ENCODE measurements around the gene SERTAD4. TPM values are rescaled to one million over a fixed set of nuclear protein-coding genes. Genes with fewer than 3 reads are reported as not detected.

The SERTAD4 gene
- total RNA-seq, 2 donors from 2014 or later, result 4.2 to 4.6 TPM

DNA sequence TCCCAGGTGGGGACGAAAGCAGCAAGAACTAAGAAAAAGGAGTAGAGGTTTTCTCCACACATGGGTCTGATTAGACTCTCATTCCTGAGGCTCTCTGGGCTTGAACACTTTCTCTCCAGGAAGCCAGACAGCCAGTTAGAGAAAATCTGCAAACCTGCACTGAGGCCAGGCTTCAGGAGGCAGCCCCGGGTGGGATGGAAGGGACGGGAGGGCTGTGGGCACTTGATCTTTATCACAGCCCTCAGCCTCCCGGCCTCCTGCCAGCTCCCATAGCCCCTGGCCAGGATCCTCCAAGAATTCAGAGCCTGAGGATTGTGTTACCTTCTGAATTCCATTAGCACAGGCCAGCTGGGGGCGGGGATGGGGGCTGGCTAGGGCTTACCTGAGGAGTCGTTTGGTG, 40.1 kb downstream of the SERTAD4 start:
- Histone ChIP-seq H3K4me1 (no peaks in the 10 kb centered on the region), H3K9ac (ENCODE audit: low read depth in 2 of 2, low read length in 2 of 2) (no peak overlapping the region), H3K36me3 (no peaks in the 10 kb centered on the region), H3K4me3 (no peak overlapping the region), H3K27ac (no peak overlapping the region), H3K27me3 (no peaks in the 10 kb centered on the region), H3K9me3 (no peaks in the 10 kb centered on the region)
- TF ChIP-seq, protein P1, sequence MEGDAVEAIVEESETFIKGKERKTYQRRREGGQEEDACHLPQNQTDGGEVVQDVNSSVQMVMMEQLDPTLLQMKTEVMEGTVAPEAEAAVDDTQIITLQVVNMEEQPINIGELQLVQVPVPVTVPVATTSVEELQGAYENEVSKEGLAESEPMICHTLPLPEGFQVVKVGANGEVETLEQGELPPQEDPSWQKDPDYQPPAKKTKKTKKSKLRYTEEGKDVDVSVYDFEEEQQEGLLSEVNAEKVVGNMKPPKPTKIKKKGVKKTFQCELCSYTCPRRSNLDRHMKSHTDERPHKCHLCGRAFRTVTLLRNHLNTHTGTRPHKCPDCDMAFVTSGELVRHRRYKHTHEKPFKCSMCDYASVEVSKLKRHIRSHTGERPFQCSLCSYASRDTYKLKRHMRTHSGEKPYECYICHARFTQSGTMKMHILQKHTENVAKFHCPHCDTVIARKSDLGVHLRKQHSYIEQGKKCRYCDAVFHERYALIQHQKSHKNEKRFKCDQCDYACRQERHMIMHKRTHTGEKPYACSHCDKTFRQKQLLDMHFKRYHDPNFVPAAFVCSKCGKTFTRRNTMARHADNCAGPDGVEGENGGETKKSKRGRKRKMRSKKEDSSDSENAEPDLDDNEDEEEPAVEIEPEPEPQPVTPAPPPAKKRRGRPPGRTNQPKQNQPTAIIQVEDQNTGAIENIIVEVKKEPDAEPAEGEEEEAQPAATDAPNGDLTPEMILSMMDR (IDR thresholded peaks at IDR 0.05), result no peak
- DNase-seq, result no peak
- intact Hi-C loops (cut with DNase I), result no loop called here

- Histone ChIP-seq H3K4me3 (no peak overlapping the region), H3K27me3 (no peaks in the 10 kb centered on the region), H3K36me3 (no peaks in the 10 kb centered on the region), H3K27ac (no peak overlapping the region), H3K9me3 (no peaks in the 10 kb centered on the region), H3K9ac (ENCODE audit: low read depth in 2 of 2, low read length in 2 of 2) (no peak overlapping the region), H3K4me1 (no peaks in the 10 kb centered on the region)
- TF ChIP-seq, protein P1 (IDR thresholded peaks at IDR 0.05), result no peak
- intact Hi-C loops (cut with DNase I), result no loop called here
- DNase-seq, result no peak
Measured at GRCh38 chr1:210280221-210280620, 47.6 kb downstream of the SERTAD4 start.

GRCh38 chr1:210288116-210288515, 55.5 kb downstream of the SERTAD4 start:
- Histone ChIP-seq H3K4me1 (no peaks in the 10 kb centered on the region), H3K27ac (no peak overlapping the region), H3K4me3 (no peak overlapping the region), H3K9me3 (no peaks in the 10 kb centered on the region), H3K27me3 (no peaks in the 10 kb centered on the region), H3K36me3 (no peaks in the 10 kb centered on the region), H3K9ac (ENCODE audit: low read depth in 2 of 2, low read length in 2 of 2) (no peak overlapping the region)
- no peak for DNase-seq
- TF ChIP-seq, protein P1 (IDR thresholded peaks at IDR 0.05), result no peak
- intact Hi-C loops (cut with DNase I), result no loop called here

DNA sequence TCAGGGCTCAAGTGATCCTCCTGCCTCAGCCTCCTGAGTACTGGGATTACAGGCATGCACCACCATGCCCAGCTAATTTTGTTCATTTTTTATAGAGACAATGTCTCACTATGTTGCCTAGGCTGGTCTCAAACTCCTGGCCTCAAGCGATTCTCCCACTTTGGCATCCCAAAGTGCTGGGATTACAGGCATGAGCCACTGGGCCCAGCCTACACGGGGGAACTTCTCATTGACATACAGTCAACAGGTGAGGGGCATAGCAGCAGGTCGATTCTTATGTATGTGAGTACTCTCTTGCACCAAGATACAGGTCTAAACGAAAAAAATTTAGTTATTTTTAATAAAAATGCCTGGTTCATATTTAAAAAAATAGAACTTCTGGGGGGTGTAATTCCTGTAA, 56.7 kb downstream of the SERTAD4 start:
- TF ChIP-seq, protein P1 (IDR thresholded peaks at IDR 0.05), result no peak
- no peaks in the 10 kb centered on the region for H3K36me3 ChIP-seq
- no peak overlapping the region for H3K27ac ChIP-seq
- no peaks in the 10 kb centered on the region for H3K27me3 ChIP-seq
- intact Hi-C loops (cut with DNase I), result no loop called here
- no peaks in the 10 kb centered on the region for H3K9me3 ChIP-seq
- no peaks in the 10 kb centered on the region for H3K4me1 ChIP-seq
- H3K9ac ChIP-seq (ENCODE audit: low read depth in 2 of 2, low read length in 2 of 2), result no peak overlapping the region
- no peak for DNase-seq
- H3K4me3 ChIP-seq, result no peak overlapping the region

DNA sequence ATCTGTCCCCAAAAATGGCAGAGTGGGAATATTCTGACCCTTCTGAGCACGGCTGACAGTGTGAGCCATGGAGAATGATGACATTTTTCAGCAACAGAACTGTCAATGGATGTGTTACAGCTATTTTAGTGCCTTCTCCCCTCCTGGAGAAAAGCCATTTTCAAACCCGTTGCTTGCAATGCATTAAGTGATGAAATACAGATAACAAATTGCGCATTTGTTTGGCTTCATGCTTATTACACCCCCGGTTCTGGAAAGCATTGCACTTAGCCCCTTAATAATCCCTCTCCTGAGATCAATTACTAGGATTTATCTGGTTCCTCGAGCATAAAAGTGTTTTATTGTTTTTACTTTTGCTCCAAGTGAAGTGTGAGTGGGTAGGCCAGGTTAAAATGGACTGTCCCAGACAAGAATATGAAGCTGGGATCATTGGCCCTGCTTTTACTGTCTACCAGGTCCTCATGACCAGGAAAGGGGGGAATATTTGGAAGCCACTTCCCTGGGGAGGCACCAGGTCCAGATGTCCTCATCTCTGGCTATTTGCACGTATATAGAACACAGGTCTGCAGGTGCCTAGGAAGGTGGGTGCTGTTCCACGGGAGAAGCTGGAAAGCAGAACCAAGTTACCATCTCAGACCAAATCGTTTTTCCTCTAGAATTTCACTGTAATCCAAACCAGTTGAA, 58.6 kb downstream of the SERTAD4 start:
- Histone ChIP-seq H3K36me3 (no peaks in the 10 kb centered on the region), H3K27me3 (no peaks in the 10 kb centered on the region), H3K9ac (ENCODE audit: low read depth in 2 of 2, low read length in 2 of 2) (no peak overlapping the region), H3K4me1 (no peaks in the 10 kb centered on the region), H3K9me3 (no peaks in the 10 kb centered on the region), H3K27ac (no peak overlapping the region), H3K4me3 (no peak overlapping the region)
- DNase-seq, result no peak
- TF ChIP-seq, protein P1 (IDR thresholded peaks at IDR 0.05), result no peak
- intact Hi-C loops (cut with DNase I), result loop anchor here (5.0 kb wide), 1 partner anchor 54 kb away; no protein-coding TSS in a partner anchor
